Left ventricle myocardium inferior (tissue), 1 donor: ENCODE data around the gene SRP68. TPM values are rescaled to one million over a fixed set of nuclear protein-coding genes. Genes with fewer than 3 reads are reported as not detected.

Experiments used
- DNase-seq: peaks from one replicate; pipeline ENCODE4 v3.0.0-alpha.2; 2020
- H3K27ac ChIP-seq: fragments of 200-600 bp; replicated peaks from 2 replicates; pipeline ENCODE4 v1.8.0; 2021
- H3K27me3 ChIP-seq: fragments of 200-600 bp; 2 replicates; pipeline ENCODE4 v1.8.0; 2021; ENCODE audit warnings: low read depth
- H3K36me3 ChIP-seq: fragments of 200-600 bp; 2 replicates; pipeline ENCODE4 v1.8.0; 2021
- H3K4me1 ChIP-seq: fragments of 200-600 bp; 2 replicates; pipeline ENCODE4 v1.8.0; 2021
- H3K4me3 ChIP-seq: fragments of 200-600 bp; 2 replicates; pipeline ENCODE4 v1.8.0; 2021; ENCODE audit warnings: mild to moderate bottlenecking, moderate library complexity
- H3K9me3 ChIP-seq: fragments of 200-600 bp; replicated peaks from 2 replicates; pipeline ENCODE4 v1.8.0; 2021
- intact Hi-C: fragments of 100-400 bp; cut with micrococcal nuclease; formaldehyde crosslinking; loops from one replicate; pipeline ENCODE4 v1.11.0; 2022
- total RNA-seq: library from RNA; stranded (reverse); fragmentation: NEBNext Ultra II Directional; extraction: Animal tissue kit (Norgen Biotek cat#: 25700); gene quantifications from one replicate; pipeline ENCODE4 v1.2.1, GENCODE V29; 2021
- TF ChIP-seq, protein P1 (sequence below): fragments of 200-600 bp; IDR thresholded peaks from 2 replicates; pipeline ENCODE4 v1.8.0; 2021; ENCODE audit warnings: antibody characterized with exemption, mild to moderate bottlenecking, borderline replicate concordance
- donor health status: DM: no; HTN: yes; CAD: no; lungs with severe emphysema.

Gene SRP68
- total RNA-seq, 1 donor from 2014 or later, result 57.4 TPM

DNA sequence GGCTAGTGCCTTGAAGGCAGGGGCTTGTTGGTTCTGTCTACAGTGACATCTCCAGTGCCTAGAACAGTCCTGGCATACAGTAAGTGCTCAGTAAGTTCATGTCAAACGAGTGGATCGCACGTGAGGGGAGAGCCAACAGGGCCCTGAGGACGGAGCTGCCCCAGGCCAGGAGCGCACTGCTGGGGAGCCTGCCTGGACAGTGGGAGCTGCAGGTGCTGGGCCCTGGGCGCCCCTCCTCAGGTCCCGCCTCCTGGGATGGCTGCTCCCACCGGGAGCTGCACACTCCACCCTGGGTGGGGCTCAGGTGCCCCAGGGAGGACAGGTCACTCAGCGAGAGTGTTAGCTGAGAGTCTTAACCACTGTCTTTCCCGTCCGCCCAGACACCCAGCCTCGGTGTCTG lies 47.0 kb downstream of the SRP68 start:
- H3K9me3 ChIP-seq, result no peaks in the 10 kb centered on the region
- DNase-seq, result no peak
- intact Hi-C loops, result no loop called here
- H3K27me3 ChIP-seq, result peaks cover 21% of the 10 kb centered on the region
- no peaks in the 10 kb centered on the region for H3K36me3 ChIP-seq
- H3K27ac ChIP-seq, result no peak overlapping the region
- TF ChIP-seq, protein P1, sequence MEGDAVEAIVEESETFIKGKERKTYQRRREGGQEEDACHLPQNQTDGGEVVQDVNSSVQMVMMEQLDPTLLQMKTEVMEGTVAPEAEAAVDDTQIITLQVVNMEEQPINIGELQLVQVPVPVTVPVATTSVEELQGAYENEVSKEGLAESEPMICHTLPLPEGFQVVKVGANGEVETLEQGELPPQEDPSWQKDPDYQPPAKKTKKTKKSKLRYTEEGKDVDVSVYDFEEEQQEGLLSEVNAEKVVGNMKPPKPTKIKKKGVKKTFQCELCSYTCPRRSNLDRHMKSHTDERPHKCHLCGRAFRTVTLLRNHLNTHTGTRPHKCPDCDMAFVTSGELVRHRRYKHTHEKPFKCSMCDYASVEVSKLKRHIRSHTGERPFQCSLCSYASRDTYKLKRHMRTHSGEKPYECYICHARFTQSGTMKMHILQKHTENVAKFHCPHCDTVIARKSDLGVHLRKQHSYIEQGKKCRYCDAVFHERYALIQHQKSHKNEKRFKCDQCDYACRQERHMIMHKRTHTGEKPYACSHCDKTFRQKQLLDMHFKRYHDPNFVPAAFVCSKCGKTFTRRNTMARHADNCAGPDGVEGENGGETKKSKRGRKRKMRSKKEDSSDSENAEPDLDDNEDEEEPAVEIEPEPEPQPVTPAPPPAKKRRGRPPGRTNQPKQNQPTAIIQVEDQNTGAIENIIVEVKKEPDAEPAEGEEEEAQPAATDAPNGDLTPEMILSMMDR, result no peak
- H3K4me3 ChIP-seq, result no peak overlapping the region
- H3K4me1 ChIP-seq, result peaks cover 9% of the 10 kb centered on the region

DNA sequence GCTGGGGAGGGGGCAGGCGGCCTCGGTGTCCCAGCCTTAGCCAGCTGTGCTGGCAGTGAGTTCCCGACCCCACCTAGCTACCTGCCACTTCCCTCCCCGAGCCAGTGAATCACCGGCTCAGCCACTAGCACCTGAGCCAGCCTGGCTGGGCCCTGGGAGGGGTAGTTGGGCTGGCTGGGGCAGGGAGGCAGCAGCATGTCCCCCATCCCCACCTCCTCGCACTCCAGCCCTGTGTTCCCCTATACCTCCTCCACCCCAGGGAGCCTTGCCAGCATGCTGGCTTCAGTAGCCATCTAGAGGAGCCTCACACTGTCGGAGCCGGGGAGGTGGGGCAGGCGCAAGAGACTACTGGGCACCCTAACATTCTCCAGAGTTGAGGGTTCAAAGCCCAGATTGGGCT lies 48.0 kb downstream of the SRP68 start:
- Histone ChIP-seq H3K27ac (no peak overlapping the region), H3K4me3 (no peak overlapping the region), H3K36me3 (no peaks in the 10 kb centered on the region), H3K27me3 (peaks cover 21% of the 10 kb centered on the region), H3K9me3 (no peaks in the 10 kb centered on the region), H3K4me1 (peaks cover 2% of the 10 kb centered on the region)
- TF ChIP-seq, protein P1, result no peak
- no peak for DNase-seq
- intact Hi-C loops, result no loop called here

GRCh38 chr17:76023900-76024237 lies 48.4 kb downstream of the SRP68 start:
- peaks cover 21% of the 10 kb centered on the region for H3K27me3 ChIP-seq
- no peaks in the 10 kb centered on the region for H3K36me3 ChIP-seq
- TF ChIP-seq, protein P1, result no peak
- H3K4me3 ChIP-seq, result no peak overlapping the region
- no peaks in the 10 kb centered on the region for H3K4me1 ChIP-seq
- DNase-seq, result no peak
- no peaks in the 10 kb centered on the region for H3K9me3 ChIP-seq
- no peak overlapping the region for H3K27ac ChIP-seq
- intact Hi-C loops, result no loop called here

- Histone ChIP-seq H3K27ac (no peak overlapping the region), H3K4me1 (no peaks in the 10 kb centered on the region), H3K4me3 (no peak overlapping the region), H3K27me3 (peaks cover 21% of the 10 kb centered on the region), H3K36me3 (no peaks in the 10 kb centered on the region), H3K9me3 (no peaks in the 10 kb centered on the region)
- intact Hi-C loops, result no loop called here
- no peak for DNase-seq
- TF ChIP-seq, protein P1, result no peak
These were observed 49.1 kb downstream of the SRP68 start for GRCh38 chr17:76022973-76023899.

GRCh38 chr17:76022285-76022684 lies 50.0 kb downstream of the SRP68 start:
- DNase-seq, result no peak
- Histone ChIP-seq H3K27me3 (peaks cover 21% of the 10 kb centered on the region), H3K4me3 (no peak overlapping the region), H3K36me3 (no peaks in the 10 kb centered on the region), H3K4me1 (no peaks in the 10 kb centered on the region), H3K9me3 (no peaks in the 10 kb centered on the region), H3K27ac (no peak overlapping the region)
- intact Hi-C loops, result no loop called here
- TF ChIP-seq, protein P1, result no peak
